ENCODE results near the gene MBNL3. TPM values are rescaled to one million over a fixed set of nuclear protein-coding genes. Genes with fewer than 3 reads are reported as not detected.
A peak's percentile ranks its signal among the peaks of the same experiment; 100 is the strongest.

MBNL3 gene
- total RNA-seq, 2 donors from 2014 or later, result 12.0 to 282 TPM

- TF ChIP-seq CTCF (IDR thresholded peaks at IDR 0.05) (no peak), POLR2AphosphoS5 (IDR thresholded peaks at IDR 0.05) (no peak), POLR2A (IDR thresholded peaks at IDR 0.05) (no peak)
- Histone ChIP-seq H3K27me3 (replicated peaks; ENCODE audit: insufficient read depth) (no peaks in the 10 kb centered on the region), H3K27ac (no peak overlapping the region), H3K36me3 (no peaks in the 10 kb centered on the region), H3K4me1 (replicated peaks) (no peaks in the 10 kb centered on the region), H3K4me3 (no peak overlapping the region), H3K9me3 (no peaks in the 10 kb centered on the region)
- no peak for DNase-seq (ENCODE audit: low spot score)
- 92% methylated on average over 2 of the region's 2 CpGs for WGBS
- intact Hi-C loops (cut with DNase I), result no loop called here
These were observed 55.8 kb downstream of the MBNL3 start for GRCh38 chrX:132433001-132433400.

GRCh38 chrX:132428896-132429295, 59.9 kb downstream of the MBNL3 start:
- TF ChIP-seq POLR2A (IDR thresholded peaks at IDR 0.05) (no peak), CTCF (IDR thresholded peaks at IDR 0.05) (no peak), POLR2AphosphoS5 (IDR thresholded peaks at IDR 0.05) (no peak)
- no peak overlapping the region for H3K27ac ChIP-seq
- no peaks in the 10 kb centered on the region for H3K9me3 ChIP-seq
- no peaks in the 10 kb centered on the region for H3K4me1 ChIP-seq (replicated peaks)
- no peaks in the 10 kb centered on the region for H3K36me3 ChIP-seq
- H3K27me3 ChIP-seq (replicated peaks; ENCODE audit: insufficient read depth), result no peaks in the 10 kb centered on the region
- intact Hi-C loops (cut with DNase I), result no loop called here
- H3K4me3 ChIP-seq, result no peak overlapping the region
- no peak for DNase-seq (ENCODE audit: low spot score)

- Histone ChIP-seq H3K27ac (no peak overlapping the region), H3K27me3 (replicated peaks; ENCODE audit: insufficient read depth) (no peaks in the 10 kb centered on the region), H3K9me3 (no peaks in the 10 kb centered on the region), H3K4me3 (no peak overlapping the region), H3K36me3 (no peaks in the 10 kb centered on the region), H3K4me1 (replicated peaks) (no peaks in the 10 kb centered on the region)
- no peak for DNase-seq (ENCODE audit: low spot score)
- WGBS, result 95% methylated on average over 1 of the region's 1 CpG
- TF ChIP-seq POLR2A (IDR thresholded peaks at IDR 0.05) (no peak), POLR2AphosphoS5 (IDR thresholded peaks at IDR 0.05) (no peak), CTCF (IDR thresholded peaks at IDR 0.05) (no peak)
- intact Hi-C loops (cut with DNase I), result no loop called here
These were observed 62.0 kb downstream of the MBNL3 start for GRCh38 chrX:132426695-132427281.

GRCh38 chrX:132425744-132426318, 63.0 kb downstream of the MBNL3 start:
- intact Hi-C loops (cut with DNase I), result no loop called here
- no peak for DNase-seq (ENCODE audit: low spot score)
- TF ChIP-seq CTCF (IDR thresholded peaks at IDR 0.05) (no peak), POLR2AphosphoS5 (IDR thresholded peaks at IDR 0.05) (peak; percentile 9), POLR2A (IDR thresholded peaks at IDR 0.05) (no peak)
- no peak overlapping the region for H3K4me3 ChIP-seq
- H3K27ac ChIP-seq, result no peak overlapping the region
- H3K27me3 ChIP-seq (replicated peaks; ENCODE audit: insufficient read depth), result no peaks in the 10 kb centered on the region
- no peaks in the 10 kb centered on the region for H3K4me1 ChIP-seq (replicated peaks)
- H3K36me3 ChIP-seq, result no peaks in the 10 kb centered on the region
- 44% methylated on average over 3 of the region's 3 CpGs for WGBS
- no peaks in the 10 kb centered on the region for H3K9me3 ChIP-seq

GRCh38 chrX:132423323-132423722, 65.5 kb downstream of the MBNL3 start:
- H3K27ac ChIP-seq, result no peak overlapping the region
- intact Hi-C loops (cut with DNase I), result no loop called here
- no peak for DNase-seq (ENCODE audit: low spot score)
- H3K27me3 ChIP-seq (replicated peaks; ENCODE audit: insufficient read depth), result no peaks in the 10 kb centered on the region
- TF ChIP-seq POLR2A (IDR thresholded peaks at IDR 0.05), result no peak
- TF ChIP-seq POLR2AphosphoS5 (IDR thresholded peaks at IDR 0.05), result no peak
- no peak for TF ChIP-seq CTCF (IDR thresholded peaks at IDR 0.05)
- no peaks in the 10 kb centered on the region for H3K9me3 ChIP-seq
- no peaks in the 10 kb centered on the region for H3K4me1 ChIP-seq (replicated peaks)
- 81% methylated on average over 5 of the region's 5 CpGs for WGBS
- no peaks in the 10 kb centered on the region for H3K36me3 ChIP-seq
- no peak overlapping the region for H3K4me3 ChIP-seq
